GM12865 (cell line): ENCODE results near the gene C5AR2.
"Not testable (repeated sequence)": the region's sequence is repeated elsewhere in the genome, so short reads cannot be mapped to it uniquely, and the experiment has no call there.

Experiments used
- DNase-seq: peaks from one replicate; pipeline ENCODE4 v3.0.0; 2010; ENCODE audit warnings: low read depth
- H3K4me3 ChIP-seq: 2 replicates; pipeline ENCODE4 v1.5.1; 2011; ENCODE audit warnings: mild to moderate bottlenecking, low read depth, low read length, control low read depth
- TF ChIP-seq, protein P1 (sequence below): IDR thresholded peaks from 2 replicates; pipeline ENCODE4 v1.5.1; 2011; ENCODE audit warnings: low read length, control low read depth, low read depth, inconsistent platforms; ENCODE audit not compliant: insufficient read depth; ENCODE audit errors: missing control alignments

The C5AR2 gene

DNA sequence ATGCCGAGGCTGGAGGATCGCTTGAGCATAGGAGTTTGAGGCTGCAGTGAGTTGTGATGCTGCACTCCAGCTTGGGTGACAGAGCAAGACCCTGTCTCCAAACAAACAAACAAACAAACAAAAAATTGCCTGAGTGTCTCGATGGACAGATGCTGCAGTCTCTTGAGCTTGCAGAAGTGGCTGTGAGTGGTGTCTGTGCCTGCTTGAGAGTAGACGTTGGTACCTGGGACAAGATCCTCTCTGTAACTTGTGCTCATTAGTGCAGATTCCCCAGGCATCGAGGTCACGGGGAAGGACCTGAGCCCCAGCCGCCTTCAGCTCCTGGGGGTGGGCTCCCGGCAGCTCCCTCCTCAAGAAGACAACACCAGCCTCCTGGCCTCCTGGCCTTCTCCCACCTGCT is 8.6 kb upstream of the C5AR2 start:
- TF ChIP-seq, protein P1, sequence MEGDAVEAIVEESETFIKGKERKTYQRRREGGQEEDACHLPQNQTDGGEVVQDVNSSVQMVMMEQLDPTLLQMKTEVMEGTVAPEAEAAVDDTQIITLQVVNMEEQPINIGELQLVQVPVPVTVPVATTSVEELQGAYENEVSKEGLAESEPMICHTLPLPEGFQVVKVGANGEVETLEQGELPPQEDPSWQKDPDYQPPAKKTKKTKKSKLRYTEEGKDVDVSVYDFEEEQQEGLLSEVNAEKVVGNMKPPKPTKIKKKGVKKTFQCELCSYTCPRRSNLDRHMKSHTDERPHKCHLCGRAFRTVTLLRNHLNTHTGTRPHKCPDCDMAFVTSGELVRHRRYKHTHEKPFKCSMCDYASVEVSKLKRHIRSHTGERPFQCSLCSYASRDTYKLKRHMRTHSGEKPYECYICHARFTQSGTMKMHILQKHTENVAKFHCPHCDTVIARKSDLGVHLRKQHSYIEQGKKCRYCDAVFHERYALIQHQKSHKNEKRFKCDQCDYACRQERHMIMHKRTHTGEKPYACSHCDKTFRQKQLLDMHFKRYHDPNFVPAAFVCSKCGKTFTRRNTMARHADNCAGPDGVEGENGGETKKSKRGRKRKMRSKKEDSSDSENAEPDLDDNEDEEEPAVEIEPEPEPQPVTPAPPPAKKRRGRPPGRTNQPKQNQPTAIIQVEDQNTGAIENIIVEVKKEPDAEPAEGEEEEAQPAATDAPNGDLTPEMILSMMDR: no peak
- no peak for DNase-seq
- no peak overlapping the region for H3K4me3 ChIP-seq

DNA sequence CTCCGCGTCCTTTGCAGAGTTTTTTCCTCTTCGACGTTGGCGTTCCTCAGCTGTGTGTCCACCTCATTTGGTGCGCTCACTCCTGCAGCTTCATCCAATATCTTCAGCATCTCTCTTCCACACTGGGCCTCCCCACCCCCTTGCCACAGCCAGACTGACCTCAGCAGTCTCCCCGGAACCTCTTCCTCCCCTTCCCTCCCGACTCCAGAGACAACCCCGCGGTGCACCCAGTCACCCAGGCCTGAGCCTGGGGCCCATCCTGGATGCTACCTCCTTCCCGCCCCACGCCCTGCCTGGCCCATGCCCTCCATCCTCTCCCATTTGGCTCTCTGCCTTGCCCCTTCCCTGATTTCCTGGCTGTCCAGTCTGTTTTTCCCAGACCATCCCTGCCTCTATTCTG is 8.1 kb upstream of the C5AR2 start:
- H3K4me3 ChIP-seq: no peak overlapping the region
- no peak for DNase-seq
- TF ChIP-seq, protein P1: no peak

DNA sequence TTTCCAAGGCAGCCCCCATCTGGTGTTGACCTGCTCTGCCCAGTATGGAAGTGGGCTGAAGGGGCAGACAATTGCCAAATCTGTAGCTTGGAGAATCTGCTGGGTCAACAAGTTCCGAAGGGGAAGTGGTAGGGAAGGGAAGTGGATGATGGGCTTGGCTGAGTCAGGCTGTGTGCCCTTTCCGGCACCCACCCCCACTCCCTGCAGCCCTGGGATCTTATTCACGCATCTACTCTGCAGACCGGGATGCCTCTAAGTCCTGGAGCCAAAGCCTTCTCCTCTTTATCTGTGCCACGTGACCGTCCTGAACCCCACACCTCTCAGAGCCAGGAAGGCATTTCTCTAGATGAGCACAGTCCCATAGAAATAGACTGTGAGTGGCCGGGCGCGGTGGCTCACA is 7.5 kb upstream of the C5AR2 start:
- no peak for DNase-seq
- TF ChIP-seq, protein P1: no peak
- H3K4me3 ChIP-seq: no peak overlapping the region

DNA sequence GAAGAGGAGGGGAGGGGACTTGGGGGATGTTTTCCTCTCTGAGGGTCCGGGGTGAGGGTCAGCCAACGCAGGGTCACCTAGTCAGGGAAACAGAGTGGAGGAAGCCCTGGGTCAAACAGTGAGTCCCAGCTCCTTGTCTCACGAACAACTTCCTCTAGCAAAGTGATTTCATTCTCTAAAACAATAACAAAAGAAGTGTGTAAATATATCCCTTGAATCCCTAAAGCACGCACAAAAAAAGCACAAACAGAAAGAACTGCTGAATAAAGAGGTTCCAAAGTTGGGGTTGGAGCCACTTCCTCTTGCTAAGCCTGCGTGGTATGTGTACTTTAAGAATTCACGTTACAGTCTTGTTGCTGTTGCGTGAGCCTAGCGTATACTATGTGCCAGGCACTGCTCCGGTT is 1.5 kb upstream of the C5AR2 start:
- H3K4me3 ChIP-seq: no peak overlapping the region
- no peak for DNase-seq
- TF ChIP-seq, protein P1: no peak

DNA sequence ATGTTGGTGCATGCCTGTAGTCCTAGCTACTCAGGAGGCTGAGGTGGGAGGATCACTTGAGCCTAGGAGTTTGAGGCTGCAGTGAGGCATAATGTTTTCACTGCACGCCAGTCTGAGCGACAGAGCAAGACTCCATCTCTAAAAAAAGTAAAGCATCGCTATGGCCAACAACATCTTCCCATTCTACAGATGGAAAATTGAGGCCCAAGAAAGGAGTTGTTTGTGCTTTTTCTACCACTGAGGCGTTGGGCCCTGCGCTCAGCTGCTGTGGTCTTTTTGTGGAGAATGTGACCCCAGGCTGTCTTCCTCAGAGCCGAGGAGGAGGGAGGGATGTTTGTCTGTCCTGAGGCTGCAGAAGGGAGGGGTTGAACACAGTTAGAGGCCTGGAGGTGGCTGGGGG is 485 bp upstream of the C5AR2 start:
- TF ChIP-seq, protein P1: no peak
- no peak overlapping the region for H3K4me3 ChIP-seq
- no peak for DNase-seq

DNA sequence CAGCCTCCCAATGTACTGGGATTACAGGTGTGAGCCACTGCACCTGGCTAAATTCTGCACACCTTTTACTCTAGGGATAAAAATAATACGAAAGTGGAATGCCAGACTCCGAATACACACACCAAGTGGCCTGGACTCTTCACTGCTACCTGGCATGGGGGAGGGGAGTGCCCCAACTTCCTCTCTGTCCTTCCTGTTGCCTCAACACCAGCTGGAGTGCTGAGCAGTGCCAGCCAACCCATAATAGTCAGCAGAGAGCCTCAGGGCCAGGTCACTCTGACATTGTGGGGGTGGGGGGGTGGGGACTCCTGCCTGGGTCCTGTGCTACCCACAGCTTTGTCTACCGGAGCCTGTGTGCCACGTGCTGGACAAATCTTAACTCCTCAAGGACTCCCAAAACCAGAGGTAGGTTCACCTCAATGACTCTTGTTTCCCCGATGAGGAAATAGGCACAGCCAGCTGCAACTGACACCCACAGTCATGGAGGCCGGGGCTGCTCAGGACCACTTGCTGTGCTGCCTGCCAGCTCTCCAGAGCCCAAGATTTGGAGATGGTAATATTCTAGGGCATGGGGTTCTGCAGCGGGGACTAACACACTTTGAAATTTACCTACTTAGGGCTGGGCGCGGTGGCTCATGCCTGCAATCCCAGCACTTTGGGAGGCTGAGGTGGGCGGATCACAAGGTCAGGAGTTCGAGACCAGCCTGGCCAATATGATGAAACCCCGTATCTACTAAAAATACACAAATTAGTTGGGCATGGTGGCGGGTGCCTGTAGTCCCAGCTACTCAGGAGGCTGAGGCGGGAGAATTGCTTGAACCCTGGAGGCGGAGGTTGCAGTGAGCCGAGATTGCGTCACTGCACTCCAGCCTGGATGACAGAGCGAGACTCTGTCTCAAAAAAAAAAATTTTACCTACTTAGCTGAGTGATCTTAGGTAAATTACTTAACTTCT is 5.1 kb downstream of the C5AR2 start:
- DNase-seq: peak; percentile 44
- not testable (repeated sequence) for H3K4me3 ChIP-seq

DNA sequence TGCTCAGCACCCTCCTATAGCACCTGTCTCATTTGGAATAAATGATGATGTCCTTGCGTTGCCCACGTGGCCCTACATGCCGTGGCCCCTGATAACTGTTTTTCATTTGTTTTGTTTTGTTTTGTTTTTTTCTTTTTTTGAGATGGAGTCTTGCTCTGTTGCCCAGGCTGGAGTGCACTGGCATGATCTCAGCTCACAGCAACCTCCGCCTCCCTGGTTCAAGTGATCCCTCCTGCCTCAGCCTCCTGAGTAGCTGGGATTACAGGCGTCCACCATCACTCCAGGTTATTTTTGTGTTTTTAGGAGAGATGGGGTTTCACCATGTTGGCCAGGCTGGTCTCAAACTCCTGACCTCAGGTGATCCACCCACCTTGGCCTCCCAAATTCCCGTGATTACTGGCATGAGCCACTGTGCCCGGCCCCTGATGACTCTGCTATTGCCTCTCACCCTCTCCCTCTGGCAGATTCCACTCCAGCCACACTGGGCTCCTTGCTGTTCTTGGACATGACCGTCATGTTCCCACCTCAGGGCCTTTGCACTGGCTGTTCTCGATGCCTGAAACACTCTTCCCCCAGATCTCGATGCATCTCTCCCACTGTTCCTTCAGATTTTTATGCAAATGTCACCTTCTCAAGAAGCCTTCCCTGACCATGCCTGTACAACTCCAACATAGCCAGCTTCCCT is 7.4 kb downstream of the C5AR2 start:
- TF ChIP-seq, protein P1: no peak
- H3K4me3 ChIP-seq: no peak overlapping the region
- DNase-seq: no peak
